RWPE1 (cell line): Measurements from ENCODE around the gene TRDN.

Source experiments
- CTCF ChIA-PET: fragments of 350-600 bp; sonication (Branson Sonifier 250); formaldehyde crosslinking; extraction: SDS; loops from one replicate; lab custom pipeline; 2021; lab: Yijun Ruan, JAX
- POLR2A ChIA-PET: fragments of 400-600 bp; formaldehyde crosslinking; extraction: SDS; loops from one replicate; lab custom pipeline; 2020; ENCODE audit warnings: antibody characterized with exemption; ENCODE audit not compliant: low non-redundant PET; lab: Yijun Ruan, JAX
- DNase-seq: peaks from one replicate; pipeline ENCODE4 v3.0.0; 2012; ENCODE audit warnings: low spot score
- H3K27ac ChIP-seq: fragments of 450-650 bp; 2 replicates; pipeline ENCODE4 v1.5.1; 2017
- CTCF ChIP-seq: fragments of 450-650 bp; conservative IDR thresholded peaks from 2 replicates; pipeline ENCODE4 v1.5.1; 2017; ENCODE audit warnings: low read depth, mild to moderate bottlenecking

TRDN gene

GRCh38 chr6:123648723-123649122, 12.0 kb upstream of the TRDN start:
- POLR2A ChIA-PET: no interaction called here
- TF ChIP-seq CTCF: no peak
- no peak overlapping the region for H3K27ac ChIP-seq
- CTCF ChIA-PET: no interaction called here
- no peak for DNase-seq

DNA sequence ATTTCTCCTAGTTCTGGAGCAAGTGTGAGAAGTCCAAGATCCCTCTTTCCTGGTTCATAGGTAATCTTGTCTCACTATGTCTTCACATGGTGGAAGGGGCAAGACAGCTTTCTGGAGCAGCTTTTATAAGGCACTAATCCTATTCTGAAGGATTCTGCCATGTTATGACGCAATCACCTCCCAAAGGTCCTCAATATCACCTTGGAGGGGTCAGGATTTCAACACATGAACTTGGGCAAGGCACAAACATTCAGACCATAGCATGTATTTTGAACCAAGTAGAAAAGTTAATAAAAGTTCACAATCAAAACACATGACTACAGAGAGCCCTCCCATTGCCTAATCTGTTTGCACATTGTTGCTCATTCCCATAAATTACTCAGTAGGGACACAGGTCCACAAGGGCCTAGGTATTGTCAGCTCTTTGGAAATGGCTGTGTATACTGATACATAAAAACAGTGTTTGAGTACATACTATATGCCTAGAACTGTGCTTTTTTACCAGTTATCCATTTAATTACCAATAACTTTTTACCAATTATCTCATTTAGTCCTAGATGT, 11.3 kb upstream of the TRDN start:
- ChIA-PET POLR2A (no interaction called here), CTCF (interaction anchor here (0.7 kb wide), 1 partner anchor 631 kb away, joined by 3 read pairs; no protein-coding TSS in a partner anchor)
- no peak for DNase-seq
- no peak overlapping the region for H3K27ac ChIP-seq
- TF ChIP-seq CTCF: no peak

GRCh38 chr6:123641497-123641896, 4.7 kb upstream of the TRDN start:
- no peak for TF ChIP-seq CTCF
- DNase-seq: no peak
- CTCF ChIA-PET: interaction anchor here (0.6 kb wide), 1 partner anchor 61 kb away, joined by 3 read pairs; no protein-coding TSS in a partner anchor
- POLR2A ChIA-PET: no interaction called here
- no peak overlapping the region for H3K27ac ChIP-seq

- DNase-seq: no peak
- H3K27ac ChIP-seq: no peak overlapping the region
- no peak for TF ChIP-seq CTCF
- POLR2A ChIA-PET: no interaction called here
- CTCF ChIA-PET: no interaction called here
Observed at GRCh38 chr6:123640567-123641187, 3.9 kb upstream of the TRDN start.

GRCh38 chr6:123638865-123639264, 2.1 kb upstream of the TRDN start:
- CTCF ChIA-PET: interaction anchor here (0.9 kb wide), 1 partner anchor 57 kb away, joined by 3 read pairs; no protein-coding TSS in a partner anchor

DNA sequence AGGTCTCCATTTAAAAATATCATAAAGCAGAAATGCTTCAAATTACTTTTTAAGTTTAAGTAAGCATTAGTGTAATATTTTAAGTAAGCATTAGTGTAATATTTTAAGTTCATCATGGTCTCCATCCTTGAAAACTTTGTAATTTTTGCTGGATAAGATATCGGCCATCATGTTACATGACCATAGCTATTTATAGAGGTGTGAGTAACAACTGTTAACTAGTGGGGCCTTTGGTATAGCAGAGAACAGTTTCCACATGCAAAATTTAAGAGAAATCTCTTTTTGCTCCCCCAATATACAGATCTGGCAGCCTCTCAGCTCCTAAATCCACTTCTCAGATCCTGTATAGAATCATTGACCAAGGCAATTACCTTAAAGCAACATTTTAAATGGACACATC, 468 bp downstream of the TRDN start:
- ChIA-PET CTCF (no interaction called here), POLR2A (no interaction called here)
- no peak for TF ChIP-seq CTCF
- H3K27ac ChIP-seq: no peak overlapping the region
- DNase-seq: no peak

More at GRCh38 chr6:123638865-123639264, 2.1 kb upstream of the TRDN start:
- TF ChIP-seq CTCF: no peak
- H3K27ac ChIP-seq: no peak overlapping the region
- POLR2A ChIA-PET: no interaction called here
- DNase-seq: no peak
